Mesodermal cell (in vitro differentiated cells): ENCODE data around the gene DDX1.

Experiments used
- H3K27ac ChIP-seq: 2 replicates; pipeline ENCODE4 v1.7.0; 2013; ENCODE audit warnings: mild to moderate bottlenecking, low read depth, low read length, moderate library complexity; ENCODE audit not compliant: severe bottlenecking
- H3K36me3 ChIP-seq: 2 replicates; pipeline ENCODE4 v1.7.1; 2013; ENCODE audit warnings: mild to moderate bottlenecking, low read length, moderate library complexity; ENCODE audit not compliant: control insufficient read depth, insufficient read depth
- H3K4me1 ChIP-seq: one replicate; pipeline ENCODE4 v1.7.1; 2013; ENCODE audit warnings: mild to moderate bottlenecking, low read length; ENCODE audit not compliant: insufficient read depth, control insufficient read depth, poor library complexity, severe bottlenecking
- H3K4me3 ChIP-seq: 2 replicates; pipeline ENCODE4 v1.7.0; 2013; ENCODE audit warnings: low read length, control low read depth, mild to moderate bottlenecking; ENCODE audit not compliant: insufficient read depth, poor library complexity, severe bottlenecking; ENCODE audit errors: extremely low read depth
- H3K9me3 ChIP-seq: 2 replicates; pipeline ENCODE4 v1.7.1; 2013; ENCODE audit warnings: mild to moderate bottlenecking, low read length, moderate library complexity; ENCODE audit not compliant: control insufficient read depth
- WGBS, 2 experiments: methylation state at CpG; one replicate each; pipeline ENCODE4 v1.1.5; 2013; ENCODE audit warnings: missing lambda C conversion rate in 2 of 2; ENCODE audit not compliant: insufficient coverage in 2 of 2; 5-methylcytosine and 5-hydroxymethylcytosine counted together

DDX1 gene

DNA sequence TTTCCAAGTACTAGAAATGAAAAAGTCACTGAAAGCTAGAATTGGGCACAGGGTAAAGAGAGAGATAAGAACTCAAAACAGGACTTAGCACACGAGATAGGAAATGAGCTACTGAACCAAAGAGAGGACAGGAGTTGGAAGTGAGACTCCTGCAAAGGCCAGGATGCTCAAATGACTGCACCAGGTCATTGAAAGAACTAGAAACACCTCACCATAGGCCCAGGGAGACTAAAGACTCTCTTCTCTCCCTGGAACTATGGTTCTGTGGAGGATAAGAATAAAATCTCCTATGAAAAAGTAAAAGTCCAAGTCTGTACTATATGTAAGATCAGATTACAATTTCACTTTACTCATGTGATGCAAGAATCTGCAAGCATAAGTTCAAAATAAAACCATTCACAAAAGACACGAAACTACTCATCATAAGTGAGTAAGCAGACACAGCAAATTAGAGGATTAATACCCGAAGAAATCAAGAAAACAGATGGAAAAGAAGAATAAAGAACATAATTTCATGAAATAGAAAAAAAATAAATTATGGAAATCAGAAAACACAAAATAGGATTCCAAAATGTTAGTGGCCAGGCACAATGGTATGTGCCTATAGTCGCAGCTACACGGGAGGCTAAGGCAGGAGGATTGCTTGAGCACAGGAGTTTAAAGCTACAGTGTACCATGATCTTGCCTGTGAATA, 37.0 kb upstream of the DDX1 start:
- Histone ChIP-seq H3K4me3 (no peak overlapping the region), H3K27ac (no peak overlapping the region), H3K9me3 (no peaks in the 10 kb centered on the region), H3K4me1 (no peaks in the 10 kb centered on the region), H3K36me3 (peaks cover 6% of the 10 kb centered on the region)
- 88 to 100% methylated on average over 1 to 3 of the region's 5 CpGs for WGBS, 2 experiments

GRCh38 chr2:15555760-15556193, 35.9 kb upstream of the DDX1 start:
- no peaks in the 10 kb centered on the region for H3K4me1 ChIP-seq
- WGBS, 2 experiments: 100% methylated on average over 2 of the region's 3 CpGs; no CpG with 5 or more reads in 1 of the 2 experiments
- H3K27ac ChIP-seq: no peak overlapping the region
- no peaks in the 10 kb centered on the region for H3K9me3 ChIP-seq
- no peak overlapping the region for H3K4me3 ChIP-seq
- peaks cover 6% of the 10 kb centered on the region for H3K36me3 ChIP-seq

- WGBS, 2 experiments: no CpG with 5 or more reads among the region's 4 CpGs
- no peaks in the 10 kb centered on the region for H3K4me1 ChIP-seq
- H3K36me3 ChIP-seq: peaks cover 6% of the 10 kb centered on the region
- H3K4me3 ChIP-seq: no peak overlapping the region
- no peaks in the 10 kb centered on the region for H3K9me3 ChIP-seq
- no peak overlapping the region for H3K27ac ChIP-seq
Measured at GRCh38 chr2:15556311-15556930, 35.2 kb upstream of the DDX1 start.

- no peaks in the 10 kb centered on the region for H3K4me1 ChIP-seq
- no peak overlapping the region for H3K4me3 ChIP-seq
- no peak overlapping the region for H3K27ac ChIP-seq
- 93 to 95% methylated on average over 5 of the region's 5 CpGs for WGBS, 2 experiments
- H3K36me3 ChIP-seq: no peaks in the 10 kb centered on the region
- no peaks in the 10 kb centered on the region for H3K9me3 ChIP-seq
Measured at GRCh38 chr2:15557887-15558311, 33.8 kb upstream of the DDX1 start.

- no peaks in the 10 kb centered on the region for H3K36me3 ChIP-seq
- peak overlapping the region; percentile 73 for H3K4me3 ChIP-seq
- WGBS, 2 experiments: 33 to 70% methylated on average over 1 to 2 of the region's 6 CpGs
- no peaks in the 10 kb centered on the region for H3K4me1 ChIP-seq
- H3K9me3 ChIP-seq: no peaks in the 10 kb centered on the region
- no peak overlapping the region for H3K27ac ChIP-seq
Measured at GRCh38 chr2:15559379-15560139, 32.1 kb upstream of the DDX1 start.

DNA sequence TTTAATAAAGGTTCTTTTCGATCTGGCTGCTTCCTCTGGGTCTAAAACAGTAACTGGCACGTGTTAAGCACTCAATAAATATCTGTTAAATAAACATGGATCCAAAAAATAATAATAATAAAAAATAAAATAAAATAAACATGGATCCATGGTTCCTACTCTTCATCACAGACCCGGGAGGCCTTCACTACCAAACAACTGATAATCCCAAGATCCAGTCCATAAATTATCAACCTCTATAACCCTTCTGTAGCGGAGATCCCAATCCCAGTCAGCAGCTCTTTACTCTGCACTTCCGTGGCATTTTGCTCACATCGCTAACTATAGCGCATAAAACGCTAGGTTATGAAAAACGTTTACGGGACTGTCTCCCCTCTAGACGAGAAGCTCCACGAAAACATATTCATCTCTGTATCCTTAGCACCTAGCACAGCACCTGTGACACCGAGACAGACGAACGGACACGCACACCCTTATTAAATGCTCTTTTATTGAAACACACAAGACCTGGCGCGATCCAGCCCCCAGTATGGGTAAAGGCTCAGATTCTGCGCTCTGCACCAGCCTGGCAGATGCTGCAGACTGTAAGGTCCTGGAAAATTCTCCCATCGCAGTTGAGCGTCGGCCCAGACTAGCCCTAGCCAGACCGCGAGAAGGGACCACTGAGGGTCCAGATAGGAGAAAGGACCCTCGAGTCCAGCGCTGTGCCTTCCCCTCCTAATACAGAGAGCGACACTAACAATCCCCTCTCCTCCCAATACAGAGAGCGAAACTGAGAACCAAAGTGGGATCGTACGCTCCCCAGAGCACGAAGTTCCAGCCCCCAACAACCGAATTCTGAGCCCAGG, 31.3 kb upstream of the DDX1 start:
- no peaks in the 10 kb centered on the region for H3K4me1 ChIP-seq
- H3K4me3 ChIP-seq: peak overlapping the region; percentile 73
- no peaks in the 10 kb centered on the region for H3K9me3 ChIP-seq
- WGBS, 2 experiments: 4% methylated on average over 22 to 28 of the region's 32 CpGs
- H3K27ac ChIP-seq: peak overlapping the region; percentile 92
- no peaks in the 10 kb centered on the region for H3K36me3 ChIP-seq

DNA sequence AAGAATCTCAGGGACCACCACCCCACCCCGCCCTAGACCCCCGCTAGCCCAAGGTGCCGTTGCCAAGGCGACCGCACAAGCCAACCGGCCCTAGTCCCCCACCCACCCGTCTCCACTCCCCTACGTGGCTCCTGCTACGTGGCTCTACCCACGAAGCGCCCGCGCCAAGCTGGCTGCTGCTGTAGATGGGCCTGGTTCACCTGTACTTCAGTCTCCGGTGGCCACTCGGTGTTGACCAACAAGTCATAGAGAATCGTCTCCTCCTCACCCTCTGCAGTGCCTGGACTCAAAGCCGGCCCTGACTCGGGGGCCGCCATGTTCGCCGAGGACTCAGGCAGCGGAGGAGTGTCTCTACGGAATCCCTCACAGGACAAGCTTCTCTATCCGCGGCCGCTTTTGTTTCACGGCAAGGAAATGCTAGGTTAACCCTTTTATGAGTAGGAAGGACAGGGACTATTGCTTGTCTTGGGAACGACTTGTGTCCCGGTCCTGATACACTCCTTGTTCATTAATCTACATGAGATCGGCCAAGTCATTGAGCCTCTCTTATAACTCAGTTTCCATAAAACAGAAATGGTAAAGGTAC, 30.6 kb upstream of the DDX1 start, which contains the start of gene NBAS:
Gene NBAS (minus strand): TSS at position 347 of the 586 bp plus-strand sequence. CDS start 30 bp downstream, at position 317.
- Histone ChIP-seq H3K4me1 (no peaks in the 10 kb centered on the region), H3K27ac (peak within 1 kb of the TSS; percentile 92), H3K9me3 (no peaks in the 10 kb centered on the region), H3K4me3 (peak within 1 kb of the TSS; percentile 73), H3K36me3 (no peaks in the 10 kb centered on the region)
- 0 to 1% methylated on average over 19 to 25 of the region's 30 CpGs for WGBS, 2 experiments

GRCh38 chr2:15561574-15562344, 29.9 kb upstream of the DDX1 start:
- Histone ChIP-seq H3K27ac (peak overlapping the region; percentile 92), H3K9me3 (no peaks in the 10 kb centered on the region), H3K36me3 (no peaks in the 10 kb centered on the region), H3K4me3 (peak overlapping the region; percentile 73), H3K4me1 (no peaks in the 10 kb centered on the region)
- 18 to 26% methylated on average over 9 to 10 of the region's 13 CpGs for WGBS, 2 experiments

GRCh38 chr2:15562354-15563031, 29.2 kb upstream of the DDX1 start:
- Histone ChIP-seq H3K4me3 (no peak overlapping the region), H3K4me1 (no peaks in the 10 kb centered on the region), H3K9me3 (no peaks in the 10 kb centered on the region), H3K27ac (peak overlapping the region; percentile 92), H3K36me3 (no peaks in the 10 kb centered on the region)
- WGBS, 2 experiments: 92 to 96% methylated on average over 2 to 3 of the region's 6 CpGs
